ENCODE results near the gene RRAD. TPM values are rescaled to one million over a fixed set of nuclear protein-coding genes. Genes with fewer than 3 reads are reported as not detected.
"Not testable (repeated sequence)": the region's sequence is repeated elsewhere in the genome, so short reads cannot be mapped to it uniquely, and the experiment has no call there.

The RRAD gene
- polyA plus RNA-seq, 1 donor from 2014 or later: 1.0 TPM

DNA sequence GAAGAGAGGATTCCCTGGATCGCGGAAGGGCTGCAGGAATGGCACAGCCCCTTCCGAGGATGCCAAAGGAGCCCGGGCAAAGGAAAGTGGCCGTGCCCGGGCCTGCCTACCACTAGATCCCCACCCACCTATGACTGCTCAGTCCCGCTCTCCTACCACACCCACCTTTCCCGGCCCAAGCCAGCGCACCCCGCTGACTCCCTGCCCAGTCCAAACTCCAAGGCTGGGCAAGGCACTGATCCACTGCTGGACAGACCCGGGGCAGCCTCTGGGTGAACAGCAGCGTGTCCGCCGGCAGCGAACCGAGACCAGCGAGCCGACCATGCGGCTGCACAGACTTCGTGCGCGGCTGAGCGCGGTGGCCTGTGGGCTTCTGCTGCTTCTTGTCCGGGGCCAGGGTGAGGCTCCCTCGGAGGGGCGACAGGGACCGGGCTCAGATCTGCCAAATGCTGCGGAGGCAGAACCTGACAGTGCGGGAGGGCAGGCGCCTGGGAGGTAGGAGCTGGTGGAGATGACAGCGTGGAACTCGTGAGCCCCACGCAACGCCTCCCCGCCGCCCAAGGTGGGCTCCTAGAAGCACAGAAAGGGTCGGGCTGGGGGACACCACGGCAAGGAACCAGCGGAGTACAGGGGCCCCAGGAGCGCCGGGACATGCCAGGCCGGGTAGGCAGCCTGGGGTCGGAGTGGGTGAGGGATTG lies 10.1 kb upstream of the RRAD start, which contains the start of gene CES2:
Gene CES2 (plus strand): TSS at position 203 of the 698 bp plus-strand sequence. CDS start 120 bp downstream, at position 323.
- H3K4me2 ChIP-seq (ENCODE audit: low read length): peak within 1 kb of the TSS; percentile 59
- peak within 1 kb of the TSS; percentile 99 for H3K4me3 ChIP-seq (ENCODE audit: low read length)
- peaks cover 10% of the 10 kb centered on the region for H3K79me2 ChIP-seq (replicated peaks; ENCODE audit: insufficient read depth, low read length)
- peak within 1 kb of the TSS; percentile 92 for H2AFZ ChIP-seq (ENCODE audit: low read depth, low read length)
- H3K9me2 ChIP-seq (ENCODE audit: insufficient read depth, low read length): no peaks in the 10 kb centered on the region
- H3K27ac ChIP-seq (ENCODE audit: low read length): peak within 1 kb of the TSS; percentile 86
- H4K20me1 ChIP-seq (ENCODE audit: insufficient read depth): peaks cover 5% of the 10 kb centered on the region
- H3K36me3 ChIP-seq (ENCODE audit: insufficient read depth, low read length): no peaks in the 10 kb centered on the region
- peak within 1 kb of the TSS; percentile 97 for H3K9ac ChIP-seq (ENCODE audit: low read length)
- no peaks in the 10 kb centered on the region for H3K9me3 ChIP-seq (ENCODE audit: low read length)
- H3F3A ChIP-seq (ENCODE audit: insufficient read depth, low read length, poor library complexity, severe bottlenecking): no peaks in the 10 kb centered on the region
- TF ChIP-seq POLR2AphosphoS5 (IDR thresholded peaks at IDR 0.05) (no peak), TAF1 (IDR thresholded peaks at IDR 0.05; ENCODE audit: low read depth) (no peak), EP300 (conservative IDR thresholded peaks at IDR 0.05; ENCODE audit: poor library complexity, severe bottlenecking) (no peak), MXI1 (conservative IDR thresholded peaks at IDR 0.05; ENCODE audit: poor library complexity, severe bottlenecking) (no peak), RAD21 (conservative IDR thresholded peaks at IDR 0.05) (no peak), EZH2 (IDR thresholded peaks at IDR 0.05; ENCODE audit: borderline replicate concordance, insufficient read depth, low read length, poor library complexity, severe bottlenecking) (no peak), SMC3 (conservative IDR thresholded peaks at IDR 0.05; ENCODE audit: poor library complexity) (no peak)
- TF ChIP-seq, protein P1, sequence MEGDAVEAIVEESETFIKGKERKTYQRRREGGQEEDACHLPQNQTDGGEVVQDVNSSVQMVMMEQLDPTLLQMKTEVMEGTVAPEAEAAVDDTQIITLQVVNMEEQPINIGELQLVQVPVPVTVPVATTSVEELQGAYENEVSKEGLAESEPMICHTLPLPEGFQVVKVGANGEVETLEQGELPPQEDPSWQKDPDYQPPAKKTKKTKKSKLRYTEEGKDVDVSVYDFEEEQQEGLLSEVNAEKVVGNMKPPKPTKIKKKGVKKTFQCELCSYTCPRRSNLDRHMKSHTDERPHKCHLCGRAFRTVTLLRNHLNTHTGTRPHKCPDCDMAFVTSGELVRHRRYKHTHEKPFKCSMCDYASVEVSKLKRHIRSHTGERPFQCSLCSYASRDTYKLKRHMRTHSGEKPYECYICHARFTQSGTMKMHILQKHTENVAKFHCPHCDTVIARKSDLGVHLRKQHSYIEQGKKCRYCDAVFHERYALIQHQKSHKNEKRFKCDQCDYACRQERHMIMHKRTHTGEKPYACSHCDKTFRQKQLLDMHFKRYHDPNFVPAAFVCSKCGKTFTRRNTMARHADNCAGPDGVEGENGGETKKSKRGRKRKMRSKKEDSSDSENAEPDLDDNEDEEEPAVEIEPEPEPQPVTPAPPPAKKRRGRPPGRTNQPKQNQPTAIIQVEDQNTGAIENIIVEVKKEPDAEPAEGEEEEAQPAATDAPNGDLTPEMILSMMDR (IDR thresholded peaks at IDR 0.05; ENCODE audit: poor library complexity, severe bottlenecking): no peak
- TF ChIP-seq, protein P2, sequence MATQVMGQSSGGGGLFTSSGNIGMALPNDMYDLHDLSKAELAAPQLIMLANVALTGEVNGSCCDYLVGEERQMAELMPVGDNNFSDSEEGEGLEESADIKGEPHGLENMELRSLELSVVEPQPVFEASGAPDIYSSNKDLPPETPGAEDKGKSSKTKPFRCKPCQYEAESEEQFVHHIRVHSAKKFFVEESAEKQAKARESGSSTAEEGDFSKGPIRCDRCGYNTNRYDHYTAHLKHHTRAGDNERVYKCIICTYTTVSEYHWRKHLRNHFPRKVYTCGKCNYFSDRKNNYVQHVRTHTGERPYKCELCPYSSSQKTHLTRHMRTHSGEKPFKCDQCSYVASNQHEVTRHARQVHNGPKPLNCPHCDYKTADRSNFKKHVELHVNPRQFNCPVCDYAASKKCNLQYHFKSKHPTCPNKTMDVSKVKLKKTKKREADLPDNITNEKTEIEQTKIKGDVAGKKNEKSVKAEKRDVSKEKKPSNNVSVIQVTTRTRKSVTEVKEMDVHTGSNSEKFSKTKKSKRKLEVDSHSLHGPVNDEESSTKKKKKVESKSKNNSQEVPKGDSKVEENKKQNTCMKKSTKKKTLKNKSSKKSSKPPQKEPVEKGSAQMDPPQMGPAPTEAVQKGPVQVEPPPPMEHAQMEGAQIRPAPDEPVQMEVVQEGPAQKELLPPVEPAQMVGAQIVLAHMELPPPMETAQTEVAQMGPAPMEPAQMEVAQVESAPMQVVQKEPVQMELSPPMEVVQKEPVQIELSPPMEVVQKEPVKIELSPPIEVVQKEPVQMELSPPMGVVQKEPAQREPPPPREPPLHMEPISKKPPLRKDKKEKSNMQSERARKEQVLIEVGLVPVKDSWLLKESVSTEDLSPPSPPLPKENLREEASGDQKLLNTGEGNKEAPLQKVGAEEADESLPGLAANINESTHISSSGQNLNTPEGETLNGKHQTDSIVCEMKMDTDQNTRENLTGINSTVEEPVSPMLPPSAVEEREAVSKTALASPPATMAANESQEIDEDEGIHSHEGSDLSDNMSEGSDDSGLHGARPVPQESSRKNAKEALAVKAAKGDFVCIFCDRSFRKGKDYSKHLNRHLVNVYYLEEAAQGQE (IDR thresholded peaks at IDR 0.05; ENCODE audit: borderline replicate concordance): no peak
- no peaks in the 10 kb centered on the region for H3K27me3 ChIP-seq (ENCODE audit: insufficient read depth, low read depth, low read length)

DNA sequence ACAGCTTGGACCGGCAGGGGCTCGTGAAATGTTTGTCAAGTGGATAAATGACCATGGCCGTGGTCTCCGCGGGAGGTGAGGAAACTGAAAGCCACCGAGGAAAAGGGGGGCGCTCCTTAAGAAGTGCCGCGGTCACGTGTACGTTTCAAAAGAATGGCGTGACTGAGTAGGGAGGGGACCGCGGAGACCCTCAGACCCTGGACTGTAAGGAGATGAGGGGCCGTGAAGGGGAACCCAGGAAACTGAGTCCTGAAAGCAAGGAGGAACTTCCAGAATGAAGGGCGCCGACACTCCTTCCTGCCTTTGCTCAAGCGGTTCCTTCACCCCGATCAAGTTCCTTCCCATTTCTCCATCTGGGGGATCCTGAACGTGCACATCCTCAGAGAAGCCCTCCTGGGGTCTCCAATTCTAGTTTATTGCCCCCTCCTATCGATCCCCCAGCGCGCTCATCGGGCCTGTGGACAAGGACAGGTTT lies 9.5 kb upstream of the RRAD start:
- H3K27ac ChIP-seq (ENCODE audit: low read length): peak overlapping the region; percentile 86
- H4K20me1 ChIP-seq (ENCODE audit: insufficient read depth): not testable (repeated sequence)
- H3K79me2 ChIP-seq (replicated peaks; ENCODE audit: insufficient read depth, low read length): peaks cover 10% of the 10 kb centered on the region

More for the DNA sequence above, 9.5 kb upstream of the RRAD start:
- H3F3A ChIP-seq (ENCODE audit: insufficient read depth, low read length, poor library complexity, severe bottlenecking); H3K9me3 ChIP-seq (ENCODE audit: low read length); H3K27me3 ChIP-seq (ENCODE audit: insufficient read depth, low read depth, low read length); H3K36me3 ChIP-seq (ENCODE audit: insufficient read depth, low read length); H3K9me2 ChIP-seq (ENCODE audit: insufficient read depth, low read length): not testable (repeated sequence)
- Histone ChIP-seq H2AFZ (ENCODE audit: low read depth, low read length) (peak overlapping the region; percentile 92), H3K9ac (ENCODE audit: low read length) (peak overlapping the region; percentile 97), H3K4me2 (ENCODE audit: low read length) (peak overlapping the region; percentile 59), H3K4me3 (ENCODE audit: low read length) (peak overlapping the region; percentile 99)
